SIG-M5 (cell line): ENCODE results near the gene RIMOC1.
A peak's percentile ranks its signal among the peaks of the same experiment; 100 is the strongest.
"Not testable (repeated sequence)": the region's sequence is repeated elsewhere in the genome, so short reads cannot be mapped to it uniquely, and the experiment has no call there.

Experiments used
- DNase-seq: peaks from one replicate; lab custom pipeline; 2025; lab: John Stamatoyannopoulos, UW

RIMOC1 gene

DNA sequence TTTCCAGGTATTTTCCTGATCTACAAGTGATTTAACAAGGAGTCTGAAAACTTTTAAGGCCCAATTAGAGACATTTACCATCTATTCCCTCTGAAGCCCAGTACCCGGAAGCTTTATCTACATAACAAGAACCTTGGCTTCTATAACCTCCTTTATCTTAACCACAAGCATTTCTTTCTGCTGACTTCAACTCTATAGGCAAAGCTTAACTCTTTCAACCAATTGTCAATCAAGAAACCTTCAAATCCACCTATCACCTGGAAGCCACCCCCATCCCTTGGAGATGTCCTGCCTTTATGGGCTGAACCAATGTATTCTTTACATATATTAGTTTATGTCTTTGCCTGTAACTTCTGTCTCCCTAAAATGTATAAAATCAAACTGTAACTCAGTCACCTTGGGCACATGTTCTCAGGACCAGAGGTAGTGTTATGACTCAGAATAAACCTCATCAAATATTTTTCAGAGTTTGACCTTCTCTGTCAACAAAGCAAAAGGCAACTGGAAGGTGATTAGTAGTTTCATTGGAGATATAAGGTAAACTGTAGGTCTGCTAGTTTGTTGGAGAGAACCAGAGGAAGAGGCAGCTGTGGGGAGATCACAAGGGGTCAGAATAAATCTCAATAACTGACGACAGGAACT is 13.0 kb upstream of the RIMOC1 start:
- no peak for DNase-seq

DNA sequence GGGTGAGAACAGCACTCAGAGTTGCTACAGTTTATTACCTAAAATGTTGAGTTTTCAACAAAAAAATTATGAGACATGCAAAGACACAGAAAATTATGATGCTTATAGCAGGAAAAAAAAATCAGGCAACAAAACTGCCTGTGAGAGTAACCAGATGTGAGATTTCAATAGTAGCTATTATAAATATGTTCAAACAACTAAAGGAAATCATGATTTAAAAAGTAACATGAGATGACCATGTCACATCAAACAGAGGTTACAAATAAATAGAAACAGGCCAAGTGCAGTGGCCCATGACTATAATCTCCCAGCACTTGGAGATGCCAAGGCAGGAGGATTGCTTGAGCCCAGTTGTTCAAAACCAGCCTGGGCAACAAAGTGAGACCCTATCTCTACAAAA is 12.1 kb upstream of the RIMOC1 start:
- DNase-seq, result no peak

DNA sequence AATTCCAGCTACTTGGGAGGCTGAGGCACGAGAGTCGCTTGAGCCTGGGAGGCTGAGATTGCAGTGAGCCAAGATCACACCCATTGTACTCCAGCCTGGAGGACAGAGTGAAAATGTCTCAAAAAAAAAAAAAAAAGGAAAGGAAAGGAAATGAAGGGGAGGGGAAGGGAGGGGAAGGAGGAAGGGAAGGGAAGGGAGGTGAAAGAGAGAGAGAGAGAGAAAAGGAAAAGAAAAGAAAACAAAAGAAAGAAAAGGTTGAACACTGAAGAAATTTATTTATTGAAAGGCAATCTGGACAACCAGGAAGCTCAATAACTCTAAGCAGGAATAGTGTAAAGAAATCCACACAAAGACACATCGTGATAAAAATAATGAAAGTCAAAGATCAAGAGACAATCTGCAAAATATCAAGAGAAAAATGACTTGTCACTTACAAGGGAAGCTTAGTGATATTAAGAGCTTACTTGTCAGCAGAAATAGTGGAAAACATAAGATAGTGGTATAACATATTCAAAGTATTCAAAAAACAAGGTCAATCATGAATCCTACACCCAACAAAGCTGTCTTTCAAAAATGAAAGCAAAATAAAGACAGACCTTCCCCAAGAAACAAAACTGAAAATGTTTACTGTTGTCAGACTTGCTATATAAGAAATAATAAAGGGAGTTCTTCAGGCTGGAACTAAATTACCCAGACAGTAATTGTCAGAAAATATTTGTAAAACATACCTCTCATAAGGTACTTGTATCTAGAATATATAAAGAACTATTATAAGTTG is 10.9 kb upstream of the RIMOC1 start:
- no peak for DNase-seq

DNA sequence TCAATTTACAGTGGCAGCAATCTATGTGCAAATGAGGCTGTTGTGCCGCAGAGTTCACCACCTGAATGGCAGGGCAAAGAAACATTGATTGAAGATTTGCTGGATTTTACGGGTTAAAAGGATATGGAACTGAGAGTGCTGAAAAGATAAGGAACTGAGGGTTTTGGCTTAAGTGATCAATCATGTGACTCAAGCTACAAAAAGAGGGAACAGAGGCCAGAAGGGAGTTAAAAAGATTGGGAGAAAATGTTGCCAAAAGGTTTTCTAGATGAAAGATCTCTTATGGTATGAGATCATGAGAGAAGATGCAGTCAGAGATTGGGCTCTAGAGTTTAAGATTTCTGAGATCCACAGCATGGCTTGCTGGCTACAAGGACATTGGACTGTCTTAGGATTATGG is 7.9 kb upstream of the RIMOC1 start:
- no peak for DNase-seq

DNA sequence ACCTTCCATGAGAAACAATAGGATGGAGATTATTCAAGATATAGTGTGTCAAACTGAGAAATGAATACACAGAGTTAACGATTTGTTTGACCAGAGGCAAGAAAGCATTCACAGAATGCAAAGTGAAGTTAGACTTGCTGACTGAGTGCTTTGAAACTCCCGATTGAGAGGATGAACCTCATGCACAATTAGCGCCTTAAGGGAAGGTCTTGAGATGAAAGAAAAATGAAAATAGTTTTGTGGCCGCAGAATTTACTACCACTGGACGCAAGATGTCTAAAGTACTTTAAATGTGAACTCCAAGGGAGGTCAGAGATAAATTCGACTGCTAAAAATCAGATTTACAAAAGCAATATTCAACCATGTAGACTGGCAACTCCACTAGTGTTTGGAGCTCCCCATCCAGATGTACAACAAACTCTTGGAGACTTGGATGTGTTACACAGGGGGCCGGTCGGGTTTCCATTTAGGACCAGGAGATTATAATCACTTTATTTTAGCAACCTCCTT is 707 bp upstream of the RIMOC1 start:
- no peak for DNase-seq

DNA sequence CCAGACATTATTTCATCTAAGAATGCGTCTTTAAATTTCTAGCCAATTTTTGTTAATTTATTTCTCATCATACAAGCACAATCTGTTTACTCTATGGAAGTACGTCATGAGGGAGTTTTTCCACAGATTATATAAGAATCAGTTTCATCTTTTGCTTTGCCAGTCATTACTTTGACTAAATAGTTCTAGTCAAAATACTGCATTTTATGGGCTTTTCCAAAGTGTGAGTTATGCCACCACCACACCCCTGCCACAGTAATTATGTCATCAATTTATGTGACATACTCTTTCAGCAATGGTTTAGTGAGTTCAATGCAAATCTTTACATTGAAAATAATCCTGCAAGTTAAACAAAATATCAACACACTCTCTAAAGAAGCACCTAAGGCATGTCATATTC is 2.0 kb downstream of the RIMOC1 start:
- no peak for DNase-seq

DNA sequence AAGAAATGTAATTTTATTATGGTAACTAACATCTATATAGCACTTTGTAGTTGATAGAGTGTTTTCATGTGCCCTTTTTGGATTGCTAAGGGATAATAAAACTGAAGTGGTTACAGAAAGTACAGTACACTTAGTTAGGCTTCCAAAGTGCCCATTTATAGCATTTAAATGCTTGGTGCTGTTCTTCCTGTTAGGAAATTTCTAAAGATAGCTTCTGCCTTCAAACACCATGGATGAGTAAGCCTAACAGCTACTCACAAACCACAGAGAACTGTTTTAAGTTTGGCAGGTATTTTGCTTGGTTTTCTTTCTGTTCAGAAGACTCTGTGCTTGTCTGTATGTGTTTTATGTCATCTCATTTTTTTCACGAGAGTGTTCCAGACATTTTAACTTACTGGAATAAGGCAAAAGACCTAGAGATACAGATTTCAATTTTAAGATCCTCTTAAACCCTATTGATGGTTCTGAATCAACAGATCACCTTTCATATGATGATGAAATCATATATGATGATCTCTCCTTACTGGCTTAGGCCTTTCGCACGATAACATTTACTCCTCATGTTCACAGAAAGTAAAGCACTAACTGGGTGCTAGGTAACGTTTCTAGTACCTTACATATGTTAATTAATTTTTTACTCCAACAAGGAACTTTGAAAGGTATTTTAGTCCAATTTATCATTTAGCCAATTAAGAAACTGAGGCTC is 4.4 kb downstream of the RIMOC1 start:
- no peak for DNase-seq

DNA sequence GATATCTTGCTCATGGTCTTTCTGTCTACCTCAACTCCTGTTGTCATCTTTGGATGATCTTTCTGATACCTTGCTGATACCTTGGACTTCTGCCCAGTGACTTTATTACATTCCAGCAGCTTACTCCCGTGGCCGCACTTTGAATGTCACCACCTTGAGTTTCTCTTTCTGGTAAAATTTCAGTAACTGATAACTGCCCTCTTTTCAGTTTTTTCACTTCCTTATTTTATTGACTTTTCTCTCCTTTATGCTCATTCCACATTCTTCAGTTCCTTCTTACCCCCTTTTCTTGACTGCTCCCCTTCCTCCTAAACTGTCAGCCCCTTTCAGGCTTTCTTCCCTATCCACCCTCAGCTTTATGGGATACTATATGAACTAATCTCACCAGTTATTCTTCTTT is 14.0 kb downstream of the RIMOC1 start:
- DNase-seq, result no peak

DNA sequence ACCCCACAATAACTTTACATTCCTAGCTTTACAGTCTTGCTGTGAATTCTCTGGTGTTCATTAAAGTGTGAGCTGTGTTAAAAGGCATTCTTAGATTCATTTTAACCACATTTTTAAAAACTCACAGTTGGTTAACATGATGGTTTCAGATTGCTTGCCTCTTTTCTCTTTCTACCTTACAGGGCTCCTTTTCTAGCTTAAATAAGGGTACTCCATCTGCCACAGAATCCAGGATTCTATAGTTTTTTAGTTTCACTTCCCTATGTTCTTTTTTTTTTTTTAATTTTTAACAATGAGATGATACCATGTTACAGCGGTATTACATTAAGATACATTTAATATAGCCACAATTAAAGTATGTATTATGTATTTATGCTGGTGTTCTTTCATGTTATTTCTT is 17.0 kb downstream of the RIMOC1 start:
- DNase-seq, result no peak

DNA sequence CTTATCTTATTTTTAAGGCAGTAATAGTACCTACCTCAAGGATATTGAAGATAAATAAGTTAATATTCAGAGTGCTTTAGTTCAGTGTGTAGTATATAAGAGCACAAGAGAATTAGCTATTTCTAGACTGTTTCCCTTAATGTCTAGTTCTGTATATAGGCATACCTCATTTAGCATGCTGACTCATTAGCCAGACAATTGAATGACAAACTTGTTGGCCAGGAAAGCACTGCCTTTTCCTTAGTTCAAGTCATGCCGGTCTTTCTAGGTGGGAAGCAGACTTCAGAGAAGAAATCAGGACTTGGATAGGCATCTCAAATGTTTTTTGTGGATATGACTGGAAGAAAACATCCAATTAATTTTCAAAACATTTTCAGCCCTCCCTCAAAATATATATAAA is 17.7 kb downstream of the RIMOC1 start:
- DNase-seq, result no peak

DNA sequence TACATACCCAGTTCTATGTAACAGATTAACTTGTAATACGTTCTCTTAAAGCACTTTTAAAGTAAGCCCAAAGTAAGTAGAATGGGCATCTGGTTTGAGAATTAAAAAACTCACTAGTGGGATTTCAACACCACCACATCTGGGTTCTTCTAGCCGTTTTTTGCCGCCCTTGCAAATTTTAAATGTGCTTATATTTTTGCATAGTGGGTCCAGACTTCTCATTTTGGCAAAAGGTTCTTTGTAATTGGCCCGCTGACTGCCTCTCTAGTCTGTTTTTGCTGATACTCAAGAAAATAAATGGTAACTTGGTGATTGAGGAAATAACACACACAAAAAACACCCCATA is 20.4 kb downstream of the RIMOC1 start:
- DNase-seq, result no peak

DNA sequence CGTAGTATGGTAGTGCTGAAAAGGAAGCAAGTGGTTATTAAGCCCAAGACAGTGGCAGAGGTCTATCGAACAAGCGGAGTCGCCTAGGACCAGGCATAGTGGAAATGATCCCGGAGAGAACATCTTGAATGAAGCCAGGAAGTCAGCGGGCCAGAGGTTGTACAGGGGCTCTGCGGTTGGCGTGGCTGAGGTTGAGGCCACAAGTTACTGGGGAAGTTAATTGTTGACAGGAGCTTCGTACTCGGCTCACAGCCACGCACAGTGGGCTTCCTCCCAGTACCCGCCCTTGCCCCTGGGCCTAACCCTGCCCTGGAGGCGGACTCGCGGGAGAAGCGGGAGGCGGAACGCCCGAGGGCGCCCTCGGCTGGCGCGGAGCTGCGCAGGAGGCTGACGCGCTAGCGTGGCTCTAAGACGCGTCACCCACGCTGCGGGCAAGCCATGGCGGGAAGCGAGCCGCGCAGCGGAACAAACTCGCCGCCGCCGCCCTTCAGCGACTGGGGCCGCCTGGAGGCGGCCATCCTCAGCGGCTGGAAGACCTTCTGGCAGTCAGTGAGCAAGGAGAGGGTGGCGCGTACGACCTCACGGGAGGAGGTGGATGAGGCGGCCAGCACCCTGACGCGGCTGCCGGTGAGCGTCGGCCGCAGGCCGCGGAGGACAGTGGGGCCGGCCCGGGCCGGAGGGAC is 20.9 kb downstream of the RIMOC1 start, which contains the start of gene FBXO4:
TSS of gene FBXO4 (plus strand) at position 410 of the 683 bp plus-strand sequence. CDS start at position 439, 29 bp downstream.
- DNase-seq, result peak; percentile 29

DNA sequence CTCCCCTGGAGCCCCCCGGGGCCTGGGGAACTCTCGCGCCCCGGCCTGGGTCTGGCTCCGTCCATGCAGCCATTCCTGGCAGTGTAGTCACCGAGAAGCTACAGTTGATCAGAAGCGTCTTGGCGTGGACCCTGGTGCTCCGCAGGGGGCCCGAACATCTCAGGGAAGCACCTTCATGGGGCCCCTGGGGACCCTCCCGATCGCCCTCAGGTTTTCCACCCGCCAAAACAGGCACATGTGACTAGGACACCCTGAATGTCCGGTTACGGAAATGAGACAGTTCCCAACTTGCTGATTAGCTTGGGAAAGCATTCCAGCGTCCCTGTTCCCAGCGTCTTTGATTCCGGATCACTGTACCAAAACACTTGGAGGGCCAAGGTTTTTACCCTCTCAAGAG is 21.4 kb downstream of the RIMOC1 start:
- no peak for DNase-seq

DNA sequence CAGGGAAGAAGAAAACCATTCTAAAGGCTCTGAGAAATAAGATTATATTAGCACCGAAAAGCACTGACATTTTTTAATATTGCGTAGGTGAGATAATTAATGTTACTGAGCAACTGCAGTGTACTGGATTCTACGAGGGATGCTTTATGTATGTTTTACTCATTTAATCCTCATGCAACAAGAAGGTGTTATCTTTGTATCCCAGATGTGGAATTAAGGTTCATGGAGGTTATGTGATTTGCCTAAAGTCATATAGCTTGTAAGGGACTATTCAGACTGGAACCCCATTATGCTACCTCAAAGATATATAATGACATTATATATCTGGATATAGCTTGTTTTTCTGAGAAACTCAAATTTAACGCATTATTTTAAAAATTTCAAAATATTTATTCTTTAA is 23.5 kb downstream of the RIMOC1 start:
- no peak for DNase-seq

DNA sequence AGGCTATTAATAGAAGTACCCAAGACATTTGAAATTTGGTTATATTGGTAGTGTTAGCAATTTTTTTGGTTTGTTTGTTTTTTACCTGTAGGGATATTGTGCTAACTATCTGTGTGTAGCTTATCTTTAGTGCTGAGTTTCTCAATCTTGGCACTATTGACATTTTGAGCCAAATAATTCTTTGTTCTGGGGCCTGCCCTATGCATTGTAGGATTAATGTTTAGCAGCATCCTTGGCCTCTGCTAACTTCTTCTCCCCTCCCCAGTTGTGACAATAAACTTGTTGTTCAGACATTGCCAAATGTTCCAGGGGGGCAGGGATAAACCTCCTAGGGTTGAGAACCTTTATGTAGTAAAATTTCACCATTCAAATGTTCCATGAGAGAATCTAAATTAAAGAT is 24.9 kb downstream of the RIMOC1 start:
- DNase-seq, result no peak

DNA sequence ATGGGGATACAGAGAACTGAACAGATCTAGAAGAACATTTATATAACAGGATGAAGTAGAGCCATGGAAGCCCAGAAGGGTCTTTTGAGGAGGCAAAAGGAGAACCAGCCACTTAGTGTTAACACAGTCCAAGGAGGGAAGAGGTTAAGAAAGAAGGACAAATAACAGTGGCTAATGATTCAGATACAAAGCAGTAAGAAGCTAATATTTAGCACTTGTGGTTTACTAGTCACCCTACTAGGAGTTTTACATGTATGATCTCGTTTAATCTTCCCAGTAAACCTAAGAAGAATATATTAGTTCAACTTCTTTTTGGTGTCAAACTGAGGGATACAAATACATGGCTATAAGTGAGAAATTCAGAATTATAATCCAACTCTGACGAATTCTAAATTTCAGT is 28.6 kb downstream of the RIMOC1 start:
- DNase-seq, result no peak

DNA sequence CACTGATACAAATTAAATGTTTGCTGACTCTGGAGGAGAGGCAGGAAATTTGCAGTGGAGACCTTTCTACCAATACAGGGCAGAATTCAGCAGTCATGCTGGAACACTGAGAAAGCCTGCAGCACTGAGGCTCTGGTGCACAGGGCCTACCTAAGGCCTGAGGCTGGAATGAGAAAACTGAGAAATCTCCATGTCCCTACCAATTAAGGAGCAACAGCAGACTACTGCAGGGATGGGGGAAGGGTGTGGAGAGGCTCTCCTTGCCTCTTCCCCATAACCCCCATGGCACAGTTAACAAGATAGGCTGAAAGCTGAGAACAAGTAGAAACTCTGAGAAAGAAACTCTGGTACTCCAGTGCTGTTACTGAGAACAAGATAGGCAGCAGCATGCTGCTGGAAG is 31.4 kb downstream of the RIMOC1 start:
- no peak for DNase-seq

DNA sequence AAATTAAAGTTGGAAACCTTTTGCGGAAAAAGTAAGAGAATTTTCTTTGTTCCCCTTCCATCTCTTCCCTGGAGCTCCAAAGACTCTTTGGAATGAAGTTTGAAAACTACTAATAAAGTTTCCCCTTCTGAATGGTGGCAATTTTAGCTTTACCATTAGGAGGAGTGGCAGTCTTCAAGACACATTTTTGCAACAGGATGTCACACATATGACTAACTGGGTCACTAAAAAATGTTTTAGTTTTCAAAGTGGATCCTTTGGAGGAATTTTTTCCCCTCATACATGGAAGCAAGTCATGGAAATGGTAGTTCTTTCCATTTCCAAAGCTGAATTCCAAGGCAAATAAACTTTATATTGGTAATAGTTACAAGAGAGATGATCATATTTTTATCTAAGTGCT is 36.5 kb downstream of the RIMOC1 start:
- no peak for DNase-seq

DNA sequence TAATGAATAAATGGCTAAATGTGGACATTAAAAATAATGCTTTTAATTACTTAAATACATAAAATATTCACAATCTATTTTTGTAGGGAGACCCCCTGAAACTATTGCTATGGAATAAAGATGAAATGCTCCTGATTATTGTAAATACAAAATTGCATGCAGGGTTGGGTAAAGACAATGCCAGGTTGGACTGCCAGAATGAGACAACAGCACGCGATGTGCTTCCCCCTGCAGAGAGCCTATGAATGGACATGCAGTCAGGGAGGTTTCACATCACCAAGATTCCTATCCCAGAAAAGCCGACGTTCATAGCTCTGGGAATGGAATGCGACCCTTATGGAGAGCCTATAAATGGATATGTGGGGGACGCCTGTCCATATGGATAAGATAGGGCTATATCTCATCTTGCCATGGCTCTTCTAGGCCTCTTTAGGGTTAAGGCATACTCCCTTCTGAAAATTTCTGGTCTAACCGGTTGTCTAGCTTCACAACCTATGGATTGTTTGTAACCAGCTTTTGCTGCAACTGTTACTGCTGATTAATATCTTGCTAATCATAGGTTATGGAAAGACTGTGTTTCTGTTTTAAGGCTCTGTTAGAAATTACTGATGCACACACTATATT is 41.3 kb downstream of the RIMOC1 start:
- not testable (repeated sequence) for DNase-seq

DNA sequence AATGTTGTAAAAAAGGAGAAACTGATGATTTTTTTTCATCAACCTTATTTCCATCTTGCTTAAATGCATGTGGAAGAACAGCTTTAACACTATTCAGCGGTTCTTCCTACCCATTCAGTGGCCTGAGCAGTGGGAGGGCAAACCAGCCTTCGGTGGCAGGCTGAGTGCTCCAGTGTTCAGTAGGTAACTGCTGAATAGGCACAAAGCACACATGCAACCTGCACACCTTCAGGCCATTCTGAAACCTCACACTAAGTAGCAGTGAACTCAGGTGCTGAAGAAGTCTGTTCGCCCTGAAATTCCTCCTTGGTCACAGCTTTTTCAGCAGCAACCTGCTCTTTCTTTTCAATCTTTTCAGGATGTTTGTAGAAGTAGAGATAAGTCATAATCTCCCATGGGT is 47.1 kb downstream of the RIMOC1 start:
- no peak for DNase-seq
